OCI-LY1 (cell line): Measurements from ENCODE around the gene MED25.

Source experiments
- H2AFZ ChIP-seq: fragments of 200-600 bp; sonication (generic), shearing (Covaris generic); 2 replicates; pipeline ENCODE4 v1.6.0; 2014; ENCODE audit warnings: antibody characterized with exemption, mild to moderate bottlenecking, low read length
- H3F3A ChIP-seq: fragments of 200-600 bp; sonication (generic), shearing (Covaris generic); 2 replicates; pipeline ENCODE4 v1.6.0; 2014; ENCODE audit warnings: mild to moderate bottlenecking, antibody characterized with exemption, low read length, moderate library complexity; ENCODE audit not compliant: insufficient read depth
- H3K27ac ChIP-seq: fragments of 200-600 bp; sonication (generic); 2 replicates; pipeline ENCODE4 v1.5.1; 2014; ENCODE audit warnings: low read length, mixed run types, mild to moderate bottlenecking, low read depth; ENCODE audit not compliant: poor library complexity, severe bottlenecking
- H3K27me3 ChIP-seq: fragments of 200-600 bp; sonication (generic); 2 replicates; pipeline ENCODE4 v1.6.0; 2014; ENCODE audit warnings: antibody characterized with exemption, mild to moderate bottlenecking, low read length, moderate library complexity; ENCODE audit not compliant: insufficient read depth
- H3K36me3 ChIP-seq: fragments of 200-600 bp; sonication (generic); 2 replicates; pipeline ENCODE4 v1.6.1; 2014; ENCODE audit warnings: mild to moderate bottlenecking, antibody characterized with exemption, low read length, moderate library complexity, mixed read lengths; ENCODE audit not compliant: insufficient read depth
- H3K4me1 ChIP-seq: fragments of 200-600 bp; sonication (generic); 2 replicates; pipeline ENCODE4 v1.5.1; 2014; ENCODE audit warnings: mild to moderate bottlenecking, low read length, moderate library complexity; ENCODE audit not compliant: insufficient read depth, severe bottlenecking
- H3K4me2 ChIP-seq: fragments of 200-600 bp; sonication (generic), shearing (Covaris generic); 2 replicates; pipeline ENCODE4 v1.6.1; 2014; ENCODE audit warnings: low read length
- H3K4me3 ChIP-seq: fragments of 200-600 bp; sonication (generic); 2 replicates; pipeline ENCODE4 v1.5.1; 2014; ENCODE audit warnings: low read length, low read depth, mild to moderate bottlenecking, mixed read lengths; ENCODE audit not compliant: poor library complexity, severe bottlenecking
- H3K79me2 ChIP-seq: fragments of 200-600 bp; shearing (Covaris generic); 2 replicates; pipeline ENCODE4 v1.6.1; 2016; ENCODE audit warnings: mixed run types, low read length, mixed read lengths; ENCODE audit not compliant: insufficient read depth
- H3K9ac ChIP-seq: fragments of 200-600 bp; sonication (generic), shearing (Covaris generic); 2 replicates; pipeline ENCODE4 v1.6.1; 2014; ENCODE audit warnings: mild to moderate bottlenecking, low read length, mixed read lengths
- H3K9me2 ChIP-seq: fragments of 200-600 bp; sonication (generic), shearing (Covaris generic); 2 replicates; pipeline ENCODE4 v1.6.1; 2014; ENCODE audit warnings: low read depth, mild to moderate bottlenecking, low read length, mixed read lengths
- H3K9me3 ChIP-seq: fragments of 200-600 bp; shearing (Covaris generic); 2 replicates; pipeline ENCODE4 v1.6.1; 2014; ENCODE audit warnings: low read length, mixed read lengths
- H4K20me1 ChIP-seq: fragments of 200-600 bp; sonication (generic), shearing (Covaris generic); 2 replicates; pipeline ENCODE4 v1.6.0; 2016; ENCODE audit warnings: mild to moderate bottlenecking, low read length; ENCODE audit not compliant: insufficient read depth
- EZH2 ChIP-seq: fragments of 200-600 bp; sonication (generic), shearing (Covaris generic); IDR thresholded peaks from 2 replicates; pipeline ENCODE4 v1.8.0; 2017; ENCODE audit warnings: borderline replicate concordance, mixed run types, mild to moderate bottlenecking, antibody characterized with exemption, low read length, moderate library complexity, mixed read lengths
- TF ChIP-seq, protein P1 (sequence below): fragments of 200-600 bp; sonication (generic), shearing (Covaris generic); IDR thresholded peaks from 2 replicates; pipeline ENCODE4 v1.5.1; 2017; ENCODE audit warnings: mild to moderate bottlenecking, antibody characterized with exemption, low read length, moderate library complexity, mixed read lengths

Gene MED25

DNA sequence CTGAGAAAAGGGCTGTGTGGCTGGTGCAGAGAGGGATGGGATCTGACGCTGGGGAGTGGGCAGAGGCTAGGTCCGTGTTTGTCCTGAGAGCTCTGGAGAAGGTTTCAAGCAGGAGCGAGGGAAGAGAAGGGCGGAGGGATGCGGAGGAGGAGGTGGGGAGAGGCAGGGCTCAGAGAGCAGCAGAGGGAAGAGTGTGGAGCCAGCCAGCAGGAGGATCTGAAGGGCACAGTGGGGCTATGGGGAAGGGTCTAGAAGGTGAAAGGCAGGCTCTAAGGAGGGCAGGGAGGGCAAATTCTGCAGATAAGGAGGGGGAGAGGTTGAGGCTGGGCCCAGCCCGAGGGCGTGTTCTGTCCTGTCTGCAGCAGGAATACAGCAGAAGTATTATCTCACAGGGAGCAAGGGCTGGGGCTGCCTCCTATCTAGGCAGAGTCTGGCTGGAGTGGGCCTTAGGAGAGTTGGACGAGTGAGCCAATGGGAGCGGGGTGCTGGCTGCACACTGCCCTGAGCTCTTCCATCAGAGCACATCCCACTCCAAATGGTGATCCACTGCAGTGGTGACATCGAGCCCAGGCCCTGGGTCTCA lies 45.1 kb upstream of the MED25 start:
- Histone ChIP-seq H4K20me1 (no peaks in the 10 kb centered on the region), H3K4me1 (peaks cover 16% of the 10 kb centered on the region), H3K9me3 (no peaks in the 10 kb centered on the region), H3K4me2 (no peak overlapping the region), H3F3A (no peaks in the 10 kb centered on the region), H3K27ac (no peak overlapping the region), H3K4me3 (no peak overlapping the region), H3K36me3 (peaks cover 12% of the 10 kb centered on the region), H3K27me3 (no peaks in the 10 kb centered on the region), H2AFZ (no peak overlapping the region), H3K9me2 (no peaks in the 10 kb centered on the region), H3K9ac (no peak overlapping the region), H3K79me2 (no peaks in the 10 kb centered on the region)
- TF ChIP-seq, protein P1, sequence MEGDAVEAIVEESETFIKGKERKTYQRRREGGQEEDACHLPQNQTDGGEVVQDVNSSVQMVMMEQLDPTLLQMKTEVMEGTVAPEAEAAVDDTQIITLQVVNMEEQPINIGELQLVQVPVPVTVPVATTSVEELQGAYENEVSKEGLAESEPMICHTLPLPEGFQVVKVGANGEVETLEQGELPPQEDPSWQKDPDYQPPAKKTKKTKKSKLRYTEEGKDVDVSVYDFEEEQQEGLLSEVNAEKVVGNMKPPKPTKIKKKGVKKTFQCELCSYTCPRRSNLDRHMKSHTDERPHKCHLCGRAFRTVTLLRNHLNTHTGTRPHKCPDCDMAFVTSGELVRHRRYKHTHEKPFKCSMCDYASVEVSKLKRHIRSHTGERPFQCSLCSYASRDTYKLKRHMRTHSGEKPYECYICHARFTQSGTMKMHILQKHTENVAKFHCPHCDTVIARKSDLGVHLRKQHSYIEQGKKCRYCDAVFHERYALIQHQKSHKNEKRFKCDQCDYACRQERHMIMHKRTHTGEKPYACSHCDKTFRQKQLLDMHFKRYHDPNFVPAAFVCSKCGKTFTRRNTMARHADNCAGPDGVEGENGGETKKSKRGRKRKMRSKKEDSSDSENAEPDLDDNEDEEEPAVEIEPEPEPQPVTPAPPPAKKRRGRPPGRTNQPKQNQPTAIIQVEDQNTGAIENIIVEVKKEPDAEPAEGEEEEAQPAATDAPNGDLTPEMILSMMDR, result no peak
- TF ChIP-seq EZH2, result no peak

DNA sequence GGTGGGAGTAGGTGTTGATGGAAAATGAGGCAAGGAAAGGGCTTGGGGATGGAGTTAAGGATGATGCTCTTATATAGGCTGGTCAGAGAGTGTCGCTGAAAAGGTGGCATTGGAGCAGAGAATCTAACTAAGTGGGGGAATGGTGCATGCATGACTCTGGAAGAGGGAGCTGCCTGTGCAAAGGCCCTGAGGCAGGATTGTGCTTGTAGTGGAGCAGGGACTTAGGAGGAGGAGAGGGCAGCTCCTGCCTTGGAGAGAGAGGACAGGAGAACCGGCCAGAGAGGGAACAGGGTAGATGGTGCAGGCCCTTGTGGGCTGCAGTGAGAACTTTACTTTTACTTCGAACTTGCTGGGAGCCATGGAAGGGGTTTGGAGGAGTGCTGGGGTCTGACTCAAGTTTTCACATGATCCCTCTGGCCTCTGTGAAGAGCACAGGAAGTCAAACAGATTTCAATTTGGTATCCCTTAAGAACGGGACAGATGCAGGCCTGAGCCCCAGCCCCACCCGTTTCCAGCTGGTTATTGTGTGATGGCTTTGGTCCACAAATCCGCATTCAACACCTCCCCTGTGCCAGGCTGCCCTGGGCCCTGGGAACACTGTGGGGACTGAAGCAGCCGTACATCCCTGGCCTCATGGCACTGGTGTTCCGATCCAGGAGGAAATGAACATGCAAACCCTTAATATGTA lies 44.3 kb upstream of the MED25 start:
- no peak for TF ChIP-seq EZH2
- TF ChIP-seq, protein P1, result no peak
- Histone ChIP-seq H3K79me2 (no peaks in the 10 kb centered on the region), H3K27ac (no peak overlapping the region), H3K36me3 (peaks cover 12% of the 10 kb centered on the region), H3K4me1 (peaks cover 10% of the 10 kb centered on the region), H3K4me3 (no peak overlapping the region), H3K4me2 (no peak overlapping the region), H3F3A (no peaks in the 10 kb centered on the region), H3K27me3 (no peaks in the 10 kb centered on the region), H2AFZ (no peak overlapping the region), H3K9me2 (no peaks in the 10 kb centered on the region), H3K9ac (no peak overlapping the region), H4K20me1 (no peaks in the 10 kb centered on the region), H3K9me3 (no peaks in the 10 kb centered on the region)

DNA sequence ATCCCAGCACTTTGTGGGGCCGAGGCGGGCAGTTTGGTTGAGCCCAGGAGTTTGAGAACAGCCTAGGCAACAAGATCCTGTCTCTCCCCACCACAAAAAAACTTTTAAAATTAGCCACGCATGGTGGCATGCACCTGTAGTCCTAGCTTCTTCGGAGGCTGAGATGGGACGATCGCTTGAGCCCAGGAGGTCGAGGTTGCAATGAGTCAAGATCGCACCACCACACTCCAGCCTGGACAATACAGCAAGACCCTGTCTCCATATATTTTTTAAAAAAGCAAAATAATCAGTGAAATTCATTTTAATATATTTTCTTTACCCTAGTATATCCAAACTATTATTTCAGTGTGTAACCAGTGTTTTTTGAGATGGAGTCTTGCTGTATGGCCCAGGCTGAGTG lies 43.1 kb upstream of the MED25 start:
- Histone ChIP-seq H3K9ac (no peak overlapping the region), H3K4me2 (no peak overlapping the region), H3K79me2 (no peaks in the 10 kb centered on the region), H3K27me3 (no peaks in the 10 kb centered on the region), H3K9me2 (no peaks in the 10 kb centered on the region), H3K4me3 (no peak overlapping the region), H3K9me3 (no peaks in the 10 kb centered on the region), H4K20me1 (no peaks in the 10 kb centered on the region), H2AFZ (no peak overlapping the region), H3F3A (no peaks in the 10 kb centered on the region), H3K36me3 (peaks cover 12% of the 10 kb centered on the region), H3K4me1 (peaks cover 12% of the 10 kb centered on the region), H3K27ac (no peak overlapping the region)
- TF ChIP-seq EZH2, result no peak
- TF ChIP-seq, protein P1, result no peak
